NCI-H510A treated with DMSO at 0.1 percent for 48 hours (cell line): Measurements from ENCODE around the gene CES5A.
"Not testable (repeated sequence)": the region's sequence is repeated elsewhere in the genome, so short reads cannot be mapped to it uniquely, and the experiment has no call there.

Experiments used
- DNase-seq: peaks from one replicate; lab custom pipeline; 2025; lab: John Stamatoyannopoulos, UW

Gene CES5A

DNA sequence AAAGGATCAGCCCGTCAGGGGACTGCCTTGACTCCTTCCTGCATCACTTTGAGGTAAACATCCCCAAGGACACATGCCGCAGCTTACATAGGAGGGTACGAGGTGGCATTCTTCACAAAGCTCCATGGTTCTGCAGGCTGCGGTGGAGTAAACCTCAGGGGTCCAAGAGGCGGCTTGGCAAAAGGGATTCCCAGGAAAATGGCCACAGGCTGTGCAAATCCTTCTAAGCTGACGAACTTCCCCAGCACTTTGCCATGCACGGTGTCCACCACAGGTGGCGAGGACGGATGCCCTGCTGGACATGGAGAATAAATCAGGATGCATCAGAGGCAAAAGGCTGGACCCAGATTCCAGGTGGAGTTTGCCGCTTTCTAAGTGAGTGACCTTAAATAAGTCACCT is 46.5 kb downstream of the CES5A start:
- no peak for DNase-seq

DNA sequence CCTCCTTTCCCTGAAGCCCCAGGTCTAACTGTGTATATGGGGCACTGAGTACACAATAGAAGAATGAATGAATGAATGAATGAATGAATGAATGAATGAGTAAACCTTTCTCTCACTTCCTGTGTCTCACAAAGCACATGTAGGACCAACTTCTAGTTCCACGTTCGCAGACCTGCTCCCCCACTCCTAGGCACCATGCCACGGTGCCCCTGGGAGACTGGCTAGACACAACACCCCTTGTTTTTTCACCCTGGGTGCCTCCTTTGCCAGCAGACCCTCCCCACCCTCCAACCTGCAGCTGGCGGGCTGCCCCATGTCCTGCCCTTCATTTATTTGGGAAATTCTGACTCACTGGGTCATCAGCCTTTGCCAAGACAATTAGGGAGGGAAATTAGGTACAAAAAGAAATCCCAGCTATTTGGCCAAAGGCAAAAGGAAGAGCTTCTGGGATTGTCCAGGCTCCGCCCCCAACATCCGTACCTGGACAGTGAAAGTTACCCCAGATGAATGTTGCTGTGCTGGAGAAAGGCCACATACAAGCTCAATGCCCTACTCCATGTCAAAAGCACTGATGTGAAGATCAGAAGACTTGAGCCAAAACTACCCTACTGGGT is 50.0 kb downstream of the CES5A start:
- no peak for DNase-seq

DNA sequence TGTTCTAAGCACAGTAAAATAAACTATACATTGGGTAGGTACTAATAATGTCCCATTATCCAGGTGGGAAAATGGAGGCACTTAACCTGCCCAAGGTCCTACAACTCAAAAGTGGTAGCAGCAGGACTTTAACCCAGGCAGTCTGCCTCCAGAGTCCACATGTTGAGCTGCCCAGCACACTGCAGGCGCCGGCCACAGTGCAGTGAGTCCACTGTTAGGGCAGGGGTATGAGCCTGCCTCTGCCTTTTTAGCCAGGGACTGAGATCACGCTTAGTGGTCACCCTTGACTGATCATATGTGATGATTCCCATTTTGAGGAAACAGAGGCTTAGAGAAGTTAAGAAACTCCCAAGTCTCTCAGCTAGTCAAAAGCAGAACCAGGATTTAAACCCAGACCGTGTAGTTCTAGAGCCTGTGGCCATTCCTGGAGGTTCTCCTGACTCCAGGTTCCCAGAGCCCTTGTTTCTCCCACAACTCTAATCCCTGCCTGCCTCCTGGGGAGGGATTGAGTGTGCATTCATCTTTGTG is 50.6 kb downstream of the CES5A start:
- no peak for DNase-seq

DNA sequence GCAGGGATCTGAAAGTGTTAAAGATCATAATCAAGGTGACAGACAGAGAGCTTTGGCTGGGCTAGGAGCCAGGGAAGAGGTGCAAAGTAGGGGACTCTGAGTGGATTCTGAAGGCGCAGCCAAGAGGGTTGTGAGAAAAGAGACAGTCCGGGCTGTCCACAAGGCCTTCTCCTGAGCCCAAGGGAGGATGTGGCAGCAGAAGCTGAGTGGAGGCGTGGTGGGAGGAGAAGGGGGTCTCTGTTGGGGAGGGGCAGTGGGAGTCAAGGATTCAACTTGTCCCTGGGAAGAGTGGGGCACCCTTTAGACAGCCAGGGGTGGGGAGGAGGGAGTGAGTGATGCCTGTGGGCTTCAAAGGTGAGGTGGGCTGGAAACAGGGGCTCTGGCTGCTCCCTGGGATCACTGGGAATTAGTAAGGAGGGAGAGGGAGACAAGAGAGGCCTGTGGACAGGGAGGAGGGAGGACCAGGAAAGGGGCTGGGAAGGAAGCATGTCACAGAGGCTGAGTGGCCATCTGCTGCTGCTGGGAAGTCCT is 52.8 kb downstream of the CES5A start:
- DNase-seq: no peak

DNA sequence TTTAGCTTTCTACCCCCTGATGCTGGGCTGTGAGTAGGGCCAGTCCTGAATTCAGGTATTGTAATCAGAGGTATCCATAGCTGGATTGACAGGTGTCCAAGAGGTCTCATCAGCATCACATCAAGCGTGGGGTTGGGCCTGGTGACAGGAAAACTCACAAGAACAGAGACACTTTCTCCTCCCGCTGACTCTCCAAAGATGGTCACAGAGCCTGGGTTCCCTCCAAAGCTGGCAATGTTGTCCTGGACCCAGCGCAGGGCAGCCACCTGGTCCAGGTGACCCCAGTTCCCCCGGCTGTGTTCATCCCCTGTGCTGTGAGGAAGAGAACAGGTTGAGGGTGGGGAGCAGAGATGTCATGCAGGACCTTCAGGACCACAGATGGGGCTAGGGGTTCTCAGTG is 54.0 kb downstream of the CES5A start:
- no peak for DNase-seq

DNA sequence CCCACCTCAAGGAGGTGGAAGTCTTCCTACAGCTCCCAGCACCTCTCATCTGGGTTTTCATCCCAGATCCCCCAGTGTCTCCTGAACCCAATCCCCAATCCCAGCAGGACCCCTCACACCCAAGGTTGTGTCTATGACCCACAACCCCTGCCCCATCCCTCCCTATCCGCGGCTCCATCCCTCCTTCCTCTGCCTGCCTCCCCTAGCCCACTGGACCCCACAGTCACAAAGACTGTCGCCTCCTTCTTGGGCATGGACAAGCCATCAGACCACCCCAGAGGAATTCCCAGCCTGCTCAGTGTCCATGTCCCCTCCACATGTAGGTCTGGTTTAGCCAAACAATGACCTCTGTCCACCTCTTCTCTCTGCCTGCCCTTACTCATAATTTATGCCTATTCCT is 54.6 kb downstream of the CES5A start:
- no peak for DNase-seq

DNA sequence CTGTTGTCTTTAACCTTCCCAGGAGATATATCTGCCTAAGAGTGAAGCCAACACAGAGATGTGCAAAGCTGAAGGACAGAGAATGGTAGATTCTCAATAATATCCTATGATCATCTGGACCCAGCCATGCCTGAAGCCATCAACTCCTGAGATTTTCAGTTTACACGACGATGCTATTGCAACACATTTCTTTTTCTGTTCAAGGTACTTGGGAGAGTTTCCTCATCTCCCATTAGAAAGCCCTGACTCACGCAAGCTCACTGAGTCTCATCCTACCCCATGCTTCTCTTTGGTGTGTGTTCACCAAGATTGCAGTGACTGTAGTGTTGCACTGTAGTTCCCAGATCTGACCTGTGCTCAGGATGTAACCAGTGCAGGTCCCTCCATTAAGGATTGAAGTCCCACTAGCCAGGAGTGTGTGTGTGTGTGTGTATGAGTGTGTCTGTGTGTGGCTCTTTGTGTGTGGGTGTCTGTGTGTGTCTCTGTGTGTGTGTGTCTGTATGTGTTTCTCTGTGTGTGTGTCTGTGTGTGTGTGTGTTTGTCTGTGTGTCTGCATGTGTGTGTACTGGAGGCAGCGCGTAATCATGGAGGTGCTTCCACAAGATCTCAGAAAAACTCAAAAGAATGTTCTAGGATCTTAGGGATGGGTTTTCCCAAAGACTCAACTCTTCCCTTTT is 57.8 kb downstream of the CES5A start:
- no peak for DNase-seq

DNA sequence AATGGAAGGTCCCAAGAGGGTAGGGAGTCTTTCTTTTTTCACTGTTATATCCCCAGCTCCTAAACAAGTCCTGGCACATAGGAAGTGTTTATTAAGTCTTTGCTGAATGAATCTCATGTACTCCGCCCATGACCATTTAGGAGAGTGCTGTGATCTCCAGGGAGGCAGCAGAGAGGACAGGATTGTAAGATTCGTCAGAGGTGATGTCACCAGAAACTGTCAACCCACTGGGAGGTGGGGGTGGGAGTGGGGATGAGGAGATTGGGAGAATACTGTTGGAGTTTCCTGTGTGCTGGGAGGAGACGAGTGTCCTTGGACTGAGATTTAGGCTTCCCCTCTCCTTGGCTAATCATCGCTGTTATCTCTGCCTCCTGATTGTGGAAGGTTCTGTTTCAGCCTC is 59.0 kb downstream of the CES5A start:
- DNase-seq: not testable (repeated sequence)

DNA sequence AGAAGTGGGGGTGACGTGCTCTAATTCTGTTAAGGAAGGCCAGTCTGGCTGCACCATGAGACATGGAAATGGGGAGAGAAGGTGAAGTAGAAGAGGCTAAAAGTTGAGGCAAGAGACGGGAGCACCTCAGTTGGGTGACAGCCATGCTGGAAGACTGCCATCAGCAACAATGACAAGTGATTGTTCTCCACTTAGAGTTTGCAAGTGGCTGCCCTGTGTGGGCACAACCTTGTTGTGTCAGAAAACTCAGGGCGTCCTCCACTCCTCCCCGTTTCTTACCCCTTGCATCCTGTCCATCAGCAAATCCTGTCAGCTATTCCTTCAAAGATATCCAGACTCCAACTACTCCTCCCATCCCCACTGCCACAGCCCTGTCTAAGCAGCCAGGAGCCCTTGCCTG is 59.9 kb downstream of the CES5A start:
- DNase-seq: no peak

DNA sequence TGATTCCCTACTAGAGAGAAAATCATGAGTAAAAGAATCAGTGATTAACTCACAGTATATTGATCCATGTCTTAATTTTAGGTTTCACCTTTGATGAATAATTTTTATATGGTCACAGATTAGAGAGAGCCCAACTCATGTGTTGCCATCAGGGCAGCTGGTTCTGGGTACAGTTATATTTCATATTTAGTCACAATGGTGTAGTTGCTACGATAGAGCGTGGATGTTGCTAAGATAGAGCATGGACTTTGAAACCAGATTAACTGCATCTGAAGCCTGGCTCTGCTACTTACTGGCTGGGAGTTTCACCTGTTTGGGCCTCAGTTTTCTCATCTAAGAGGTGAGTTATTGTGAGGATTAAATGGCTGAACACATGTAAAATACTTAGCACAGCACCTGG is 61.0 kb downstream of the CES5A start:
- not testable (repeated sequence) for DNase-seq

DNA sequence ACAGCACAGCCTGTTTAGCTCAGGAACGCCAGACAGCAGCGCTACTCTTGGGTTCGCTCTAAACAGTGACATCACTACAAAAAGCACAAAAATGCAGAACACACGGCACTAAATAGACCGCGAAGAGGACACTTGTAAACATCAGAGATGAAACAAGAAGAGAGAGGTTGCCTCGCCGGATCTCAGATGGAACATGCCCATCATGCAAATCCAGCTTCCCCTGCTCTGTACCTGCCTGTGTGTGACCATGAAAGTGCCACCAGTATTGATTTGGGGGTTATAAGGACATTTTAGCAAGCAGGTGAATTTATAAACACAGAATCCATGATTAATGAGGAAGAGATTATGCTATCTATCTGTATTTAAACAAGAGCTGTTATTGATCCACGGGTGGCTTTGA is 61.4 kb downstream of the CES5A start:
- not testable (repeated sequence) for DNase-seq

DNA sequence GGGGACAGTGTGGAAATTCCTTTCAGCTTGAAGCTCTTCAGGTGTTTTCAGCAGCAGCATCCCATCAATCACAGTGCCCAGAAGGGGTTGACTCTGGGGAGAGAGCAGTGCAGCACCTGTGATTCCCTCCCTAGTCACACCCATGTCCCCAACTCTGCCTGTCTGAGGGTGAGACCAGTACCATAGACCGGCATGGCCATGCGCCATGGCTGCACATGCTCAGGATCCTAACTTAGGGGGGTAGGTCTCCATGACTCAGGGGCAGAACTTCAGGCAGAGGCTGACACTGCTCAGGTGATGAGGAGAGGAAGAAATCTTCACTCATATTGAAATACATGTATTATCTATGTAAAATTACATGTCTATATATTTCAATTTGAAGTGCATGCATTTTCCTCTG is 62.2 kb downstream of the CES5A start:
- DNase-seq: no peak

DNA sequence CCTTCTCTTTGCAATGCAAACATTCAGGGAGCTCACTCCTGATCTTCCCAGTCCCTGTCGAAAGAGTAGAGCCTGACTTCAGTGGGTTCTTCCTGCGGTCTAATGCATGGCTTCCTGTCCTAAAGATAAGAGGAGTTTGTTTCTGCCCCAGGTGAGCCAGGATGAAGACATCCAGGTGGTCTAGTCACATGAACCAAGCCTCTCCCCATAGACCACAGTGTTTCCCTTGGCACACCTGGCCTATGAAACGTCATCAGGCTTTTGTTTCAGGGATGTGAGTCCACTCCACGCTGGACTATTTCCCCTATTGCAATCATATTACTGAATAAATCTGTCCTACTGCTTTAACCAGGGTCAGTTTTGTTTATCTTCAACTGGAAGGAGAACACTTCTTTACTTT is 63.4 kb downstream of the CES5A start:
- no peak for DNase-seq

DNA sequence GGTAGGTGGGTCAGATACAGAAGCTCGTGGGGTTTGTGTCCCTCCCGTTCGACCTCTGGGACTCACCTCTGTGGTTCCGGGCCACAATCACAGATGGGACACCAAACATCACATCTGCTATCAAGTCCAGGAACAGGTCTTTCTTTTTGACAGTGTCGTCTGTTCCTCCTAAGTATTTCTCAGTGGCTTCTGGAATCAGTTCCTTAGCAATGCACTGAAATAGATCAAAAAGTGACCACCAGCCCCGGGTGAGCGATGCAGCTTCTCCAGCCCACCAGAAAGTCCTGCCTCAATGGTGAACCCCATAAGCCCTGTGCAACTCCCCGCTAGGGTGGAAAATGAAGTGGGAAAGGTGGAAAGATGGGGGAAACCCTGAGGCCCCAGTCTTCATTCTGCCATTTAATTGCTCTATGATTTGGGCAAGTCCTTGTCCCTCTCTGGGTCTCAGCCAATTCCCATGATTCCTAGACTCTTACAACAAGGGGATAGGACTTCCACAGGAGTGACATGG is 64.7 kb downstream of the CES5A start:
- DNase-seq: no peak

DNA sequence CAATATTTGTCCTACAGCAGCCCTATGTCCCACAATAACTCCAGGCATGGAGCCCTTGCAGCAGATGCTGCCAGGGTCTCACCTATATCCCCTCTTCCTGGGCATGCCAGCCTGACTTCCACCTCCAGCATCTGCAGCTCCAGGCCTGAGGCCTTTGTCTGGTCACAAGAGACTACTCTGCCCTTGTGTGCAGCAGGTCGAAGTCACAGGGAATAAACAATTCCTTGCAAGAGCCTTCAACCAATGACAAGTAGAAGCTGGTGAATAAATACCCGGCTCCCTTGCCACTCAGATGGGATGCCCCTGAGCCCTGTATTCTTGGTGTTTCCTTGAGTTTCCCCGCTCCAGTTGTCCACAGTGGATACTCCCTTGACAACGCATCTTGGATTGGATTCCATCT is 65.3 kb downstream of the CES5A start:
- no peak for DNase-seq

DNA sequence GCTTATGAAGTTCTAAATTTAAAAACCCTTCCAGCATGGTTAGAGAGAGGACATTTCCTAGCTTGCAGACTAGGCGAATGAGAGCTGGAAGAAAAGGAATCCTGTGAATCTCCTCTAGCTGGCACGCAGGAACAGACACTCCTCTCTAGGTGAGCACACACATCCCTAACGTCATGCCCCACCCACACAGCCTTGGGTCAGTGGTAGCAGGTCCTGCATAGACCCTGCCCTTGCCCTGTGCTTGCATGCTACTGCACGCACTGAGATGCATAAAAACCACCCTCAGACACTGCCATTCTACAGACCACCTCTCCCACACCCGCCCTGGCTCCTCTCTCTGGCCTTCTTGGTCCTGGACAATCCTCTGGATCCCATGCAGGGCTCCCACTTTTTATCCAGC is 65.8 kb downstream of the CES5A start:
- no peak for DNase-seq

DNA sequence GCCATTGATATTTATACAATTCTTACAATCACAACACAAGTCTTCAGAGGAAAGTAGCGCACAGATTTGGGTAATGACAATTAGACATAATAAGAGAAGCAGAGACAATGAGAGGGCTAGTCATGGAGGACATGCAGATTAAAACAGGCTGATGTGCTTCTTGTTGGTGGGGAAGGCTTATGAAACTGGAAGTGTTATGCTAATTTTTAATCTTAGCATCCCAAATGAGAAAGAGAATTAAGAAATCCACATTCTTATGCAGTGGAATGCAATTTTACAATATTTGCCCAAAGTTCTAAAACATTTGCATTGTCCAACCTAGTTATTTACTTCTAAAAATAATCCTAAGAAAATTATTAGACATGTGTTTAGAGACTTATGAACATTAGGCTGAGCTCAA is 66.9 kb downstream of the CES5A start:
- not testable (repeated sequence) for DNase-seq

DNA sequence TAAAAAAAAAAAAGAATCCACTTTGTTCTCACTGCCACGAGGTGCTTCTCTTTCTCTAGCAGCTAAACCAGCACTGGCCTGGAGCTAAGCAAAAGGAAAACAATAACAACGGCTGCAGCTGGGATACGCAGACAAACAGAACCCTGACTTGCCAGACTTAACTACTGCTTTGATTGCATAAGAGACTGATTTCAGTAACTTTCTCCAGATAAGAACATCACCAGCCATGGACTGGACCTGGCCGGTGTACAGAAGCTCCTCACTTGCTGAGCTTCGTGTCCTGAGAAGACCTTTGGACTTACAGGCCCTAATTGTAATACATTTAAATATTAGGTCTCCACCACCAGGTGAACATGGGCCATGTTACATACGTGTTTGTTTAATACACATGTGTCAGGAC is 70.1 kb downstream of the CES5A start:
- not testable (repeated sequence) for DNase-seq

DNA sequence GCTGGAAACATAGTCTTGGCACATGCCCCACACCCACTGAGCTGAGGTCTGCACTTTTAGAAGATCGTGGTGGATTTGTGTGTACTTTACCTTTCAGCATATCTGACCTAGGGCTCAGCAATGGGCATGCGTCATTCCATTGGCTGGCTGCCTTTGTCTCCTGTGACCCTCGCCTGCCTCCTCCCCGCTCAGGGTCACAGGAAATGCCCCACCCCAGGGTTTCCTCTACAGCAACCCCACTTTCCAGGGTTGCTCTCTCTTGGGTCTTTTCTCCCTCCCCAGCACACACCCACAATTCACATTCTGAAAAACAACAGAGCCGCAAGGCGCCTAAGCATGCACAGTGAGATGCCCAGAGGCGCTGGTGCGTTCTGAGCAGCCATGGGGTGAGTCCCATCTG is 71.5 kb downstream of the CES5A start:
- not testable (repeated sequence) for DNase-seq
